GM12864 (cell line): ENCODE measurements around the gene ADGRL4.

ENCODE experiments used
- DNase-seq: peaks from one replicate; pipeline ENCODE4 v3.0.0-alpha.2; 2011; ENCODE audit warnings: low read depth
- H3K4me3 ChIP-seq: 2 replicates; pipeline ENCODE4 v1.5.1; 2011; ENCODE audit warnings: mild to moderate bottlenecking, low read depth, low read length, control low read depth
- CTCF ChIP-seq: IDR thresholded peaks from 2 replicates; pipeline ENCODE4 v1.5.1; 2011; ENCODE audit warnings: low read depth, mild to moderate bottlenecking, moderate library complexity, low read length, control low read depth, inconsistent platforms; ENCODE audit errors: missing control alignments

The ADGRL4 gene

GRCh38 chr1:78919150-78919549 is 87.4 kb downstream of the ADGRL4 start:
- H3K4me3 ChIP-seq, result no peak overlapping the region
- DNase-seq, result no peak
- no peak for TF ChIP-seq CTCF

- no peak for TF ChIP-seq CTCF
- no peak overlapping the region for H3K4me3 ChIP-seq
- no peak for DNase-seq
These were observed 88.4 kb downstream of the ADGRL4 start for GRCh38 chr1:78918157-78918556.

DNA sequence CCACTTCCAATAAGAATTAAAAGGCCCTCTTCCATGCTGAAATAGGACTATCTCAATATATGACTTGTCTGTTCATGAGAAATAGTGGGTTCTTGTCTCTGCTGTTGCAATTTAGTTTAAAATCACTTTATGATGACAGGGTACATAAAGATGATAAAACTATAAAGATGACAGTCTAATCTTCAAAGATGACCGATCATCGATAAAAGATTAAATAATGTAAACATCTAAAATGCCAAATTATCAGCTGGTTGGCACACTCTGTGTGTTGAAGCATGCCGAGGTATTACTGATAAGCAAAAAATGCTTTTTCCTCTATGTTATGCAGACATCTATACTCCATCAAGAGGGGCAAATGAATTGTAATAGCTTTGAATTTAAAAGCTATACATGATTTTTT is 89.5 kb downstream of the ADGRL4 start:
- DNase-seq, result no peak
- no peak overlapping the region for H3K4me3 ChIP-seq
- no peak for TF ChIP-seq CTCF

- no peak for DNase-seq
- H3K4me3 ChIP-seq, result no peak overlapping the region
- TF ChIP-seq CTCF, result no peak
These were observed 92.6 kb downstream of the ADGRL4 start for GRCh38 chr1:78913950-78914349.

DNA sequence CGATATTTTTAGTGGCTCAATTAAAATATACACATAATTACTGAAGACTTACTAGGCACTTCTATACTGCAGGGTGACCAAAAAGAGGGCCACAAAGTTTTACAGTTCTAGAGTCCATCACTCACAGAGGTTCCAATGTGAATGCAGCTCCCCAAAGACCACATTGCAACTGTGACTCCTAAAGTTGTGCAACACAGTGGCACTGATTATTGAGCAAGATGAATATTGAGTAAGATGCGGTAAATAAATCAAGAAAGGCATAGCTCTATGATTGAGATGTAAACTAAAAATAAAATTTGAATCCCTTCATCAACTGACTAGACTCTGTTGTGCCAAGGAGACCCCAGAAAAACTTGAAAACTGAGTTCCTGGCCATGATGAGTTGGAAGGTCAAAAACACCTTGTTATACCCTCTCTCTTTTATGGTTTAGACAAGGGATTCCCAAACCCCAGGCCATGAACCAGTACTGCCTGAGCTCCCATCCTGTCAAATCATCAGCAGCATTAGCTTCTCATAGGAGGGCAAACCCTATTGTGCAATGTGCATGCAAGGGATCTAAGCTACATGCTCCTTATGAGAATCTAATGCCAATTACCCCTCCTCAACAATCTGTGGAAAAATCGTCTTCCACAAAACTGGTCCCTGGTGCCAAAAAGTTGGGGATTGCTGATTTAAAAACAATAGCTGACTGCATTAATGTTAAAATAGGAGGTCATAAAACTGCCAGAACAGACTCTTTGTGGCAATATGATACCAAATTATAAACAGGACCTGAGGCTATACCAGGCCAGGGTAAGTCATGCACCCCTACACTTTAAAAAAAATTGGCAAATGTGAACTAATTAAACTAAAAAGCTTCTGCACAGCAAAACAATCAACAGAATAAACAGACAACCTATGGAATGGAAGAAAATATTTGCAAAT is 94.3 kb downstream of the ADGRL4 start:
- no peak overlapping the region for H3K4me3 ChIP-seq
- TF ChIP-seq CTCF, result no peak
- DNase-seq, result no peak

- no peak for TF ChIP-seq CTCF
- DNase-seq, result no peak
These were observed 103.9 kb downstream of the ADGRL4 start for GRCh38 chr1:78902641-78903040.

DNA sequence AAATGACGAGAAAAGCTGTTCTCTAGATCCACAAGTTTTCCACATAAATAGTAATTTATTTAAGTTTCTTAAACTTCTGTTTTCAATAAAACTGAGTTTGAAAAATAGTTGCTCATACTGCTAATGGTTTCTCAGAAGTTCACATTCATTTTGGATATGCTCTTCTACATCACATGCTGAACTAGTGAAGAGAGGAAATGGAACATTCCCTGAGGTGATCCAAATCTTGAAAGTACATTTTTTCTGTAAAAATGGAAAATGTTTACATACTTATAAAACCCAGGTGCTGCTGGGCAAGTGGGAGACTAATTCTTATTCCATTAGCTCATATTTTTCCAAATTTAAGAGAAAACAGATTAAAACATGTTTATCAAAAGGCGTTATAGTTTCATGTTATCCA is 111.7 kb downstream of the ADGRL4 start:
- no peak for TF ChIP-seq CTCF
- no peak for DNase-seq
- H3K4me3 ChIP-seq, result no peak overlapping the region

More at GRCh38 chr1:78902641-78903040, 103.9 kb downstream of the ADGRL4 start:
- H3K4me3 ChIP-seq, result no peak overlapping the region
